CD4-positive, alpha-beta T cell (primary cell): Measurements from ENCODE around the gene NR1H3. TPM values are rescaled to one million over a fixed set of nuclear protein-coding genes. Genes with fewer than 3 reads are reported as not detected.
A peak's percentile ranks its signal among the peaks of the same experiment; 100 is the strongest.

Source experiments
- ATAC-seq: fragments of 200-7000 bp; cut with Tn5 transposase; one replicate; pipeline ENCODE4 v1.10.0; 2022; ENCODE audit warnings: mild to moderate bottlenecking; ENCODE audit not compliant: poor library complexity
- CTCF ChIA-PET: fragments of 350-600 bp; sonication (Branson Sonifier 250); formaldehyde crosslinking; loops from one replicate; lab custom pipeline; 2021; ENCODE audit warnings: antibody characterized with exemption, inconsistent platforms; lab: Charles Lee
- POLR2A ChIA-PET: fragments of 350-600 bp; sonication (Branson Sonifier 250); formaldehyde crosslinking; loops from one replicate; lab custom pipeline; 2021; ENCODE audit warnings: antibody characterized with exemption, inconsistent platforms; lab: Charles Lee
- DNase-seq, 14 experiments: peaks; one replicate each; pipeline ENCODE4 v3.0.0-alpha.2; 2013 to 2020; ENCODE audit warnings: mixed read lengths in 2 of 14
- H3K27ac ChIP-seq, 2 donors: one replicate each; pipeline versions ENCODE4 v1.5.1 to v1.7.0; 2013; ENCODE audit warnings: low read length in 2 of 2, low read depth in 1 of 2, mild to moderate bottlenecking in 1 of 2
- H3K27me3 ChIP-seq, 2 experiments: 1 replicate in 1 of 2; 2 replicates in 1 of 2; pipeline versions ENCODE4 v1.6.1 to v1.7.0; 2013; ENCODE audit warnings: low read length in 2 of 2, control low read depth in 1 of 2, mild to moderate bottlenecking in 1 of 2, moderate library complexity in 1 of 2; ENCODE audit not compliant: insufficient read depth in 2 of 2, control insufficient read depth in 1 of 2
- H3K36me3 ChIP-seq: one replicate; pipeline ENCODE4 v1.6.1; 2013; ENCODE audit warnings: low read length, control low read depth; ENCODE audit not compliant: insufficient read depth
- H3K4me1 ChIP-seq: one replicate; pipeline ENCODE4 v1.6.1; 2013; ENCODE audit warnings: low read length, control low read depth; ENCODE audit not compliant: insufficient read depth
- H3K4me3 ChIP-seq: one replicate; pipeline ENCODE4 v1.5.1; 2013; ENCODE audit warnings: mild to moderate bottlenecking, low read length, moderate library complexity
- H3K9me3 ChIP-seq, 2 experiments: 1 replicate in 1 of 2; 2 replicates in 1 of 2; pipeline versions ENCODE4 v1.6.1 to v1.7.0; 2013; ENCODE audit warnings: low read length in 2 of 2, mild to moderate bottlenecking in 2 of 2, control low read depth in 1 of 2, moderate library complexity in 1 of 2; ENCODE audit not compliant: control insufficient read depth in 1 of 2, insufficient read depth in 1 of 2
- H3K27ac Mint-ChIP-seq: one replicate; pipeline ENCODE4 v1.8.0; 2020; ENCODE audit warnings: mixed read lengths
- H3K27me3 Mint-ChIP-seq: one replicate; pipeline ENCODE4 v1.8.0; 2021; ENCODE audit warnings: mixed read lengths
- H3K36me3 Mint-ChIP-seq: one replicate; pipeline ENCODE4 v1.8.0; 2021; ENCODE audit warnings: low read depth, mixed read lengths
- H3K4me1 Mint-ChIP-seq: one replicate; pipeline ENCODE4 v1.8.0; 2021; ENCODE audit warnings: low read depth, mixed read lengths
- H3K4me3 Mint-ChIP-seq: one replicate; pipeline ENCODE4 v1.8.0; 2020; ENCODE audit warnings: mild to moderate bottlenecking, mixed read lengths
- H3K9me3 Mint-ChIP-seq: one replicate; pipeline ENCODE4 v1.8.0; 2020; ENCODE audit warnings: mixed read lengths
- intact Hi-C, 2 experiments: fragments of 100-400 bp; cut with DNase I in 1 of 2; cut with micrococcal nuclease in 1 of 2; formaldehyde crosslinking; loops; one replicate each; pipeline versions ENCODE4 v1.15.1 to v1.9.0; 2023 to 2025; cut with DNase I, micrococcal nuclease
- total RNA-seq, 174 experiments: library from RNA in 2 of 174; stranded (reverse) in 2 of 174; gene quantifications; one replicate each; pipeline ENCODE4 v1.2.3 and lab custom pipeline; 2021 to 2026
- TF ChIP-seq, protein P1 (sequence below): fragments of 200-600 bp; IDR thresholded peaks from one replicate; pipeline ENCODE4 v1.8.0; 2022; ENCODE audit warnings: antibody characterized with exemption, mild to moderate bottlenecking

Gene NR1H3
- total RNA-seq, 2 experiments from 2014 or later: 1.8 to 2.3 TPM

DNA sequence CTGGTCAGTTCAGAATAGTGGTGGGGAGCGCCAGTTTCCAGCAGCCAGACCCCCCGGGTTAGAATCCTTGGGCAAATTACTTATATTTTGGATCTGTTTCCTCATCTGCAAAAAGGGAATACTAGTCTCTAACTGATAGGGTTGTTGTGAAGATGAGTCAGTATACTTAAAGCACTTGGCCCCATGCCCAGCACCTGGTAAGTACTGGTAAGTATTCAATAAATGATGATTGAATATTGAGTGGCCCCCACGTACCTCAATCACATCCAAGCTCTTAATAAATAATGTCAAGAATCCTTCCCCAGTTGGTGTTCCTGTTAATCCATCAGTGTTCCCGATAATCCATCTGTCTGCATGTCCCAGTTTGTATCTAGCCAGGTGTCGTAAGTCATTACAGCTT lies 21.3 kb upstream of the NR1H3 start:
- intact Hi-C loops: no loop called here
- ATAC-seq (no peak), DNase-seq (no peak)
- Histone ChIP-seq H3K27ac (no peak overlapping the region), H3K9me3 (no peaks in the 10 kb centered on the region), H3K4me3 (no peak overlapping the region), H3K4me1 (peaks cover 24% of the 10 kb centered on the region), H3K27me3 (no peaks in the 10 kb centered on the region), H3K36me3 (peaks cover 36% of the 10 kb centered on the region)
- no peaks in the 10 kb centered on the region for H3K27me3 Mint-ChIP-seq
- H3K36me3 Mint-ChIP-seq: peaks cover 55% of the 10 kb centered on the region
- H3K4me1 Mint-ChIP-seq: peaks cover 25% of the 10 kb centered on the region
- ChIA-PET CTCF (interaction anchor here (0.9 to 2.2 kb wide), 2 partner anchors 12 to 32 kb away, joined by 3 to 14 read pairs; partner anchors contain the start of gene ACP2), POLR2A (interaction anchor here (0.6 to 6.0 kb wide), 3 partner anchors 12 to 23 kb away, joined by 3 to 51 read pairs (median 4); partner anchors contain the start of genes ACP2 and DDB2)
- H3K9me3 Mint-ChIP-seq: no peaks in the 10 kb centered on the region
- no peak overlapping the region for H3K4me3 Mint-ChIP-seq
- H3K27ac Mint-ChIP-seq: peak overlapping the region; percentile 69
- TF ChIP-seq, protein P1, sequence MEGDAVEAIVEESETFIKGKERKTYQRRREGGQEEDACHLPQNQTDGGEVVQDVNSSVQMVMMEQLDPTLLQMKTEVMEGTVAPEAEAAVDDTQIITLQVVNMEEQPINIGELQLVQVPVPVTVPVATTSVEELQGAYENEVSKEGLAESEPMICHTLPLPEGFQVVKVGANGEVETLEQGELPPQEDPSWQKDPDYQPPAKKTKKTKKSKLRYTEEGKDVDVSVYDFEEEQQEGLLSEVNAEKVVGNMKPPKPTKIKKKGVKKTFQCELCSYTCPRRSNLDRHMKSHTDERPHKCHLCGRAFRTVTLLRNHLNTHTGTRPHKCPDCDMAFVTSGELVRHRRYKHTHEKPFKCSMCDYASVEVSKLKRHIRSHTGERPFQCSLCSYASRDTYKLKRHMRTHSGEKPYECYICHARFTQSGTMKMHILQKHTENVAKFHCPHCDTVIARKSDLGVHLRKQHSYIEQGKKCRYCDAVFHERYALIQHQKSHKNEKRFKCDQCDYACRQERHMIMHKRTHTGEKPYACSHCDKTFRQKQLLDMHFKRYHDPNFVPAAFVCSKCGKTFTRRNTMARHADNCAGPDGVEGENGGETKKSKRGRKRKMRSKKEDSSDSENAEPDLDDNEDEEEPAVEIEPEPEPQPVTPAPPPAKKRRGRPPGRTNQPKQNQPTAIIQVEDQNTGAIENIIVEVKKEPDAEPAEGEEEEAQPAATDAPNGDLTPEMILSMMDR: no peak

- H3K27me3 Mint-ChIP-seq: no peaks in the 10 kb centered on the region
- H3K4me3 Mint-ChIP-seq: no peak overlapping the region
- H3K9me3 Mint-ChIP-seq: no peaks in the 10 kb centered on the region
- POLR2A ChIA-PET: no interaction called here
- H3K27ac Mint-ChIP-seq: no peak overlapping the region
- CTCF ChIA-PET: no interaction called here
- H3K36me3 Mint-ChIP-seq: peaks cover 80% of the 10 kb centered on the region
- Histone ChIP-seq H3K36me3 (peaks cover 63% of the 10 kb centered on the region), H3K27me3 (no peaks in the 10 kb centered on the region), H3K4me1 (peaks cover 12% of the 10 kb centered on the region), H3K4me3 (no peak overlapping the region), H3K9me3 (no peaks in the 10 kb centered on the region), H3K27ac (no peak overlapping the region)
- TF ChIP-seq, protein P1: no peak
- H3K4me1 Mint-ChIP-seq: peaks cover 13% of the 10 kb centered on the region
- intact Hi-C loops: loop anchor here in 1 of 2 experiments (10.0 kb wide), 1 partner anchor 345 kb away; the partner anchor contains the start of gene FAM180B
- DNase-seq (no peak), ATAC-seq (no peak)
Observed at GRCh38 chr11:47239852-47240251, 17.9 kb upstream of the NR1H3 start.

GRCh38 chr11:47241841-47242301 lies 15.9 kb upstream of the NR1H3 start:
- Mint-ChIP-seq H3K36me3 (peaks cover 79% of the 10 kb centered on the region), H3K27ac (peak overlapping the region; percentile 11), H3K27me3 (no peaks in the 10 kb centered on the region), H3K4me1 (peaks cover 6% of the 10 kb centered on the region), H3K9me3 (no peaks in the 10 kb centered on the region), H3K4me3 (no peak overlapping the region)
- peaks cover 76% of the 10 kb centered on the region for H3K36me3 ChIP-seq
- ChIA-PET CTCF (no interaction called here), POLR2A (interaction anchor here (0.7 to 3.9 kb wide), 3 partner anchors 23 to 28 kb away, joined by 3 to 17 read pairs (median 4); partner anchors contain the start of genes DDB2 and MADD)
- H3K9me3 ChIP-seq: no peaks in the 10 kb centered on the region
- no peak overlapping the region for H3K27ac ChIP-seq
- no peak overlapping the region for H3K4me3 ChIP-seq
- no peaks in the 10 kb centered on the region for H3K27me3 ChIP-seq
- DNase-seq (no peak), ATAC-seq (no peak)
- peaks cover 1% of the 10 kb centered on the region for H3K4me1 ChIP-seq
- TF ChIP-seq, protein P1: no peak
- intact Hi-C loops: loop anchor here in 1 of 2 experiments (10.0 kb wide), 1 partner anchor 343 kb away; the partner anchor contains the start of gene FAM180B
